ENCODE data around the gene CASZ1.

CASZ1 gene

DNA sequence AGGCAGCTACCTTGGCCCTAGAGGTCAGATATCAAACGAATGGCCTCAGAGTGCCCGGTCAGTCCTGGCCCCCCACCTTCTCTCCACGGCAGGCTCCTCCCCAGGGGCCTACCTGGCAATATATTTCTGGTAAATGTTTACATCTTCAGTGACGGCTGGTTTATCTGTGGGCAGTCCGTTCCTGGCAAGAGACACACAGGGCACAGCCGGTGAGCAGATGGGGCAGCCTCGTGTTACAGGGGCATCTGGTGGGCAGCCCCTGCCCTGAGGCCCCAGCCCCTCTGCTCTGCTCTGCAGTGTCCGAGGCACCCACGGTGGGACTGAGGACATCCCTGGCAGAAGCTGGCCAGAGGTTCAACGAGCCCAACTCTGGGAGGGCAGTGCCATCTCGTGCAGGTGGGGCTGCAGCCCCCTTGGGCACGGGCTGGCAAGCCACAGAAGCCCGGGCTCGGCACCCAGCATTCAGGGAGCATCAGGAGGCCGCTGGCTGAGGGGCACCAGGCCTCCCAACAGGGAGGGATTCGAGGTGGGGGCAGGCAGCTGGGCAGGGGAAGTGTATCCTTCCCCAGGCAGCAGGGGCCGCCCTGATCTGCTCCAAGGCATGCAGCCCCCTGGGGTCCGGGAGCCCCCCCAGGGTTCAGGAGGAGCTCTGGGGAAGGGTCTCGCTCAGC is 137.9 kb downstream of the CASZ1 start:
- H3K36me3 ChIP-seq (ENCODE audit: insufficient read depth): no peaks in the 10 kb centered on the region
- no peak overlapping the region for H3K9ac ChIP-seq
- TF ChIP-seq, protein P1, sequence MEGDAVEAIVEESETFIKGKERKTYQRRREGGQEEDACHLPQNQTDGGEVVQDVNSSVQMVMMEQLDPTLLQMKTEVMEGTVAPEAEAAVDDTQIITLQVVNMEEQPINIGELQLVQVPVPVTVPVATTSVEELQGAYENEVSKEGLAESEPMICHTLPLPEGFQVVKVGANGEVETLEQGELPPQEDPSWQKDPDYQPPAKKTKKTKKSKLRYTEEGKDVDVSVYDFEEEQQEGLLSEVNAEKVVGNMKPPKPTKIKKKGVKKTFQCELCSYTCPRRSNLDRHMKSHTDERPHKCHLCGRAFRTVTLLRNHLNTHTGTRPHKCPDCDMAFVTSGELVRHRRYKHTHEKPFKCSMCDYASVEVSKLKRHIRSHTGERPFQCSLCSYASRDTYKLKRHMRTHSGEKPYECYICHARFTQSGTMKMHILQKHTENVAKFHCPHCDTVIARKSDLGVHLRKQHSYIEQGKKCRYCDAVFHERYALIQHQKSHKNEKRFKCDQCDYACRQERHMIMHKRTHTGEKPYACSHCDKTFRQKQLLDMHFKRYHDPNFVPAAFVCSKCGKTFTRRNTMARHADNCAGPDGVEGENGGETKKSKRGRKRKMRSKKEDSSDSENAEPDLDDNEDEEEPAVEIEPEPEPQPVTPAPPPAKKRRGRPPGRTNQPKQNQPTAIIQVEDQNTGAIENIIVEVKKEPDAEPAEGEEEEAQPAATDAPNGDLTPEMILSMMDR (conservative IDR thresholded peaks at IDR 0.05; ENCODE audit: low read depth, low read length): no peak

DNA sequence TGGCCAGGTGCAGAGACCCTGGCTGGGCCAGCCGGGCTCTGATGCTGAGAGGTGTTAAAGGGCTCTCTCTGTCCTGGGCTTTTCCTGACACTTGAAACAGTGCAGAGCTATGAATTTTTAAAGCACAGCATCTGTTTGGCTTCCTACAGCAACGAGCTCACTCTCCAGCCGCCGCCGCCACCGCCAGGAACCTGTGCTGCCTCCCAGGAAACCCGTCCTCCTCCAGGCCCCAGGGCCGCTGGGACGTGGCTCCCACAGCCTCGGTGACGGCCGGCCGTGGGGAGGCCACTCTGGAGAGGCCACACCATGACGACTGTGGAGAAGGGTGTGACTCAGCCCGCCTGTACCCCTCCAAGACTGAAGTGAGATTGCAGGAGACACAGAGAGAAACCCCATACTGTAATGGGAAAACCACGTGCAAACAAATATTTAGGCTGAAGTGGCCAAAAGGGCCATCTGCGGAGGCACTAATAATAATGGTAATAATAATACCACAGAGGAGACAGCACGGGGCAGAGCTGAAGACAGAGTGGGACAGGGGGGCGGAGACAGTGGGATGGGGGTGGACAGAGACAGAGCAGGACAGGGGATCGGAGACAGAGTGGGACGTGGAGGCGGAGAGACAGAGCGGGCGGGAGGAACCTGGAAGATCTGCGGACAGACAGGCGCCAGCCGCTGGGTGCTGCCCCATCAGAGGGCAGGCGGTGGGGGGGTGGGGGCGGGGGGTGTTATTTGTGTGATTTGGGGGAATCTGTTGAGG is 139.2 kb downstream of the CASZ1 start:
- no peaks in the 10 kb centered on the region for H3K36me3 ChIP-seq (ENCODE audit: insufficient read depth)
- H4K20me1 ChIP-seq (ENCODE audit: insufficient read depth): no peaks in the 10 kb centered on the region
- H3K4me3 ChIP-seq (IDR thresholded peaks at IDR 0.05; ENCODE audit: insufficient read depth, low read depth, low read length): no peak overlapping the region
- H2AFZ ChIP-seq (ENCODE audit: low read depth): no peak overlapping the region
- H3K9ac ChIP-seq: no peak overlapping the region
- H3K27ac ChIP-seq: no peak overlapping the region
- H3K27me3 ChIP-seq (ENCODE audit: insufficient read depth, low read depth): peaks cover 77% of the 10 kb centered on the region
- TF ChIP-seq, protein P1 (conservative IDR thresholded peaks at IDR 0.05; ENCODE audit: low read depth, low read length): no peak
- no peaks in the 10 kb centered on the region for H3K79me2 ChIP-seq (ENCODE audit: insufficient read depth, low read depth)
- no peak overlapping the region for H3K4me2 ChIP-seq
- no peaks in the 10 kb centered on the region for H3K4me1 ChIP-seq (ENCODE audit: low read depth, poor library complexity, severe bottlenecking)

More for the DNA sequence above, 137.9 kb downstream of the CASZ1 start:
- Histone ChIP-seq H3K4me2 (no peak overlapping the region), H3K4me1 (ENCODE audit: low read depth, poor library complexity, severe bottlenecking) (no peaks in the 10 kb centered on the region), H3K4me3 (IDR thresholded peaks at IDR 0.05; ENCODE audit: insufficient read depth, low read depth, low read length) (no peak overlapping the region), H2AFZ (ENCODE audit: low read depth) (no peak overlapping the region), H3K27me3 (ENCODE audit: insufficient read depth, low read depth) (peaks cover 77% of the 10 kb centered on the region), H3K79me2 (ENCODE audit: insufficient read depth, low read depth) (no peaks in the 10 kb centered on the region), H3K27ac (no peak overlapping the region), H4K20me1 (ENCODE audit: insufficient read depth) (no peaks in the 10 kb centered on the region; the same call in 1 of the 2 replicates)

DNA sequence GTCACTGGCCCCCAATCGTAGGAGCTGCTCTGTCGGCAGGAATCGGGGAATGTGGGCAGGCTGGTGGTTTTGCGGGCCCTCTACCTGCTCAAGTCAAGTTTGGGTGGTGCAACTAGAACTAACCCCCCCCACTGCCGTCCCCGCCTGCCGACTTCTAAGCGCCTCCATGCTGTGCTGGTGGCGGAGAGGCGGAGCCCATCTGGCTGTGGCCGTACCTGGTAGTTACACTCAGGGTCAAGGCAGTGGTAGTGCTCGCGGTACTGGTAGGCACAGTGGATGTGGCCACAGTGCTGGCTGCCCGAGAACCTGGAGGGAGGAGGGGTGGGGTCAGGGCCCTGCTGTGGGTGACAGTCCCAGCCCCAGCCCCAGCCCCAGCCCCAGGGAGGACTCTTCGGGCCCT is 140.0 kb downstream of the CASZ1 start:
- Histone ChIP-seq H3K79me2 (ENCODE audit: insufficient read depth, low read depth) (no peaks in the 10 kb centered on the region), H3K27me3 (ENCODE audit: insufficient read depth, low read depth) (peaks cover 78% of the 10 kb centered on the region), H3K4me3 (IDR thresholded peaks at IDR 0.05; ENCODE audit: insufficient read depth, low read depth, low read length) (no peak overlapping the region), H3K36me3 (ENCODE audit: insufficient read depth) (no peaks in the 10 kb centered on the region), H3K4me2 (no peak overlapping the region), H3K4me1 (ENCODE audit: low read depth, poor library complexity, severe bottlenecking) (no peaks in the 10 kb centered on the region), H3K9ac (no peak overlapping the region), H3K27ac (no peak overlapping the region), H4K20me1 (ENCODE audit: insufficient read depth) (no peaks in the 10 kb centered on the region), H2AFZ (ENCODE audit: low read depth) (no peak overlapping the region)
- TF ChIP-seq, protein P1 (conservative IDR thresholded peaks at IDR 0.05; ENCODE audit: low read depth, low read length): no peak

DNA sequence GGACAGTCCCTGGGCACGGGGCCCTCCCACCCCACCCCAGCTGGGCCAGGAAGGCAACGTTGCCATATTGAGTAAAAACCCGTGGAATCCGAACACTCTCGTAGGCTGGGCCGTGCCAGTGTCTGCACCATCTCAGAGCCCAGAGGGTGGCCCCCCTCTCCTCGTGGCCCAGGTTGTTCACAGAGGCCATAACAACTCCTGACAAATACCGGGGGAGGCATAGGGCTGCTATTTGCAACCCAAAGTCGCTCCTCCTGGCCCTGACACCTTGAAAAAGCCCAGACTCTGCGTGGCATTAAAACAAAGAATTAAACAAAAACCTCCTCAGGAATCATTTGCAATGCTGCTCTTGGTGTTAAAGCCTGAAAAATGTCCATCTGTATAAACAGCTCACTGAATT is 141.4 kb downstream of the CASZ1 start:
- no peak overlapping the region for H3K9ac ChIP-seq
- TF ChIP-seq, protein P1 (conservative IDR thresholded peaks at IDR 0.05; ENCODE audit: low read depth, low read length): no peak
- H3K4me1 ChIP-seq (ENCODE audit: low read depth, poor library complexity, severe bottlenecking): no peaks in the 10 kb centered on the region
- H3K36me3 ChIP-seq (ENCODE audit: insufficient read depth): no peaks in the 10 kb centered on the region
- H3K27me3 ChIP-seq (ENCODE audit: insufficient read depth, low read depth): peaks cover 91% of the 10 kb centered on the region
- no peak overlapping the region for H3K4me3 ChIP-seq (IDR thresholded peaks at IDR 0.05; ENCODE audit: insufficient read depth, low read depth, low read length)
- no peak overlapping the region for H2AFZ ChIP-seq (ENCODE audit: low read depth)
- H3K79me2 ChIP-seq (ENCODE audit: insufficient read depth, low read depth): no peaks in the 10 kb centered on the region
- H4K20me1 ChIP-seq (ENCODE audit: insufficient read depth): no peaks in the 10 kb centered on the region
- no peak overlapping the region for H3K27ac ChIP-seq
- H3K4me2 ChIP-seq: no peak overlapping the region
